ENCODE measurements around the gene LGR4. TPM values are rescaled to one million over a fixed set of nuclear protein-coding genes. Genes with fewer than 3 reads are reported as not detected.

LGR4 gene
- total RNA-seq, 1 experiment from 2014 or later, result 7.1 TPM

DNA sequence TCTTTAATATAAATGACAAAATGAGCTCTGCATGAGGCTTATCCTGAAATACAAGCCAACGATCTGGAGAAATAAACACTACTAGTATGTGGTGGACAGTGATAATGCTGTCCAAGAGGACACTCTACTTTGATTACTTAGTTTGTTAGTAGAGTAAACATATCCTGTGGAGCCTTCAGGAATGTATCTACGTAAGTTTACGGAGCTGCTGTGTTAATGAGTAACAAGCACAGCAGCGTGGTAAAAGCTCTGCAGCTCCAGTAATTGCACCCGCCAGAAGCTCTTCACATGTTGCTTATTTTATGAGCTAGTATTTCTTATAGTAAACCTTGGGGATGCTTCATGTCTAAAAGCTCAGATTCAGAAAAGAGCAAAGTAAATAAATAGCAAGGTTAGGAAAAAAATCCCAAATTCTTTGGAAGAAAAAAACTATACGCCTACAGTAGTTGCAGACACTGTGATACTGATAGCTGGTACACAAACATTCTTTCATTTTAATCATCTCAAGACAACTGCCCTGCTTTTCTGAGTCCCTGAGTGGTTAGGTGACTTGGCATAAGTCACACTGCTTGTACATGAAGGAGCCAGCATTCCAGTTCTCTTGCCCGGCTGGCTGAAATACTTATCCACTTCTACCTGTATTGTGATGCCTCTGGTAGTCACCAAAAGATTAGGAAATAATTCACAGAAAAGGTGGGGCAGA, 76.9 kb downstream of the LGR4 start:
- no TSS peak for BruUV-seq (replicated peaks)
- CTCF ChIA-PET, result no interaction called here
- peaks cover 38% of the 10 kb centered on the region in 2 experiments for H3K4me1 ChIP-seq (ENCODE audit: control insufficient read depth in 1 of 2, insufficient read depth in 2 of 2, low read length in 2 of 2)

DNA sequence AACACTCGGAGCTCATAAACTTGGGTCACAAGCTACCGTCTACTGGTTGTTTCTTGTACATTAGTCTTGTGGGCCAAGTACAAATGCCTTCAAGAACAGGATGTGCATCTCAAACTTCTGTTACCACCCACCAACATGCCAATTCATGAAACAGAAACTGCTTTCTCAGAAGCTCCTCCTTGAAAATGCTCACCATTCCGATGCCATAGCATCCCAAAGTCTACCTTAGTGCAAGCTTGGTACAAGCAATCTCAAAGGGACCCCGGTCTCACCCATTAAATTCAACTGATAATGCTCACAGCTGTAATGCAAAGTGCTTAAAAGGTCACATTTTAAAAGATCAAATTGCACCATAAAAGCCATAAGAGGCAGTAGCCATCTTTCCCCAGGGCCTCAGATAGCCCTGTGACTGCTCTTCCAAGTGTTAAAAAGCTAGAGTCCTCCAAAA, 77.8 kb downstream of the LGR4 start:
- Histone ChIP-seq H3K27ac (ENCODE audit: low read depth, low read length) (no peak overlapping the region), H3K9me3 (ENCODE audit: control insufficient read depth in 1 of 2, insufficient read depth in 1 of 2, low read depth in 1 of 2, low read length in 2 of 2) (no peaks in the 10 kb centered on the region), H3K4me3 (replicated peaks in 1 of 2; ENCODE audit: low read depth in 1 of 2, low read length in 2 of 2) (no peak overlapping the region), H3K4me2 (ENCODE audit: low read length) (0 out of 2 replicates have a peak overlapping the region, but pooled peaks have one; percentile 22), H4K20me1 (ENCODE audit: insufficient read depth) (no peaks in the 10 kb centered on the region), H3K27me3 (ENCODE audit: insufficient read depth, low read length) (no peaks in the 10 kb centered on the region), H3K4me1 (ENCODE audit: control insufficient read depth in 1 of 2, insufficient read depth in 2 of 2, low read length in 2 of 2) (peaks cover 39% of the 10 kb centered on the region in 2 experiments), H2AFZ (ENCODE audit: low read depth, low read length, poor library complexity, severe bottlenecking) (no peak overlapping the region), H3K79me2 (ENCODE audit: insufficient read depth, low read length) (no peaks in the 10 kb centered on the region), H3K9ac (ENCODE audit: low read length) (no peak overlapping the region), H3K36me3 (ENCODE audit: control insufficient read depth in 1 of 2, insufficient read depth in 2 of 2, low read length in 2 of 2) (no peaks in the 10 kb centered on the region), H3K9me2 (ENCODE audit: insufficient read depth) (no peaks in the 10 kb centered on the region)
- intact Hi-C loops (cut with micrococcal nuclease), result no loop called here
- ATAC-seq (no peak), DNase-seq (ENCODE audit: low read depth, low spot score) (no peak)
- ChIA-PET CTCF (no interaction called here), RAD21 (ENCODE audit: low non-redundant PET in 1 of 2, low total read pairs in 2 of 2, uncharacterized antibody in 2 of 2, unreplicated experiment in 2 of 2) (no interaction called here), POLR2A (no interaction called here)
- no TSS peak for BruUV-seq (replicated peaks)
- TF ChIP-seq SP1 (IDR thresholded peaks at IDR 0.05; ENCODE audit: low read depth), result no peak
- no peak for TF ChIP-seq POLR2A (IDR thresholded peaks at IDR 0.05; ENCODE audit: borderline replicate concordance, extremely low read depth, insufficient read depth, insufficient read length)
- no peak for TF ChIP-seq ZNF274 (IDR thresholded peaks at IDR 0.05; ENCODE audit: low read depth, low read length)
- no peak for TF ChIP-seq ELF1 (IDR thresholded peaks at IDR 0.05; ENCODE audit: borderline replicate concordance, low read depth)
- no peak for TF ChIP-seq YY1 (IDR thresholded peaks at IDR 0.05; ENCODE audit: extremely low read depth, insufficient replicate concordance, low read depth, low read length)
- TF ChIP-seq RAD21 (IDR thresholded peaks at IDR 0.05; ENCODE audit: low read depth), result no peak
- no peak for TF ChIP-seq CBX3 (IDR thresholded peaks at IDR 0.05; ENCODE audit: low read depth)
- TF ChIP-seq, protein P1, sequence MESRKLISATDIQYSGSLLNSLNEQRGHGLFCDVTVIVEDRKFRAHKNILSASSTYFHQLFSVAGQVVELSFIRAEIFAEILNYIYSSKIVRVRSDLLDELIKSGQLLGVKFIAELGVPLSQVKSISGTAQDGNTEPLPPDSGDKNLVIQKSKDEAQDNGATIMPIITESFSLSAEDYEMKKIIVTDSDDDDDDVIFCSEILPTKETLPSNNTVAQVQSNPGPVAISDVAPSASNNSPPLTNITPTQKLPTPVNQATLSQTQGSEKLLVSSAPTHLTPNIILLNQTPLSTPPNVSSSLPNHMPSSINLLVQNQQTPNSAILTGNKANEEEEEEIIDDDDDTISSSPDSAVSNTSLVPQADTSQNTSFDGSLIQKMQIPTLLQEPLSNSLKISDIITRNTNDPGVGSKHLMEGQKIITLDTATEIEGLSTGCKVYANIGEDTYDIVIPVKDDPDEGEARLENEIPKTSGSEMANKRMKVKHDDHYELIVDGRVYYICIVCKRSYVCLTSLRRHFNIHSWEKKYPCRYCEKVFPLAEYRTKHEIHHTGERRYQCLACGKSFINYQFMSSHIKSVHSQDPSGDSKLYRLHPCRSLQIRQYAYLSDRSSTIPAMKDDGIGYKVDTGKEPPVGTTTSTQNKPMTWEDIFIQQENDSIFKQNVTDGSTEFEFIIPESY (IDR thresholded peaks at IDR 0.05; ENCODE audit: extremely low read depth, insufficient replicate concordance, low read length), result no peak
- no peak for TF ChIP-seq JUND (IDR thresholded peaks at IDR 0.05)
- TF ChIP-seq ZFX (IDR thresholded peaks at IDR 0.05), result no peak
- TF ChIP-seq CEBPB (IDR thresholded peaks at IDR 0.05; ENCODE audit: low read depth), result no peak
- no peak for TF ChIP-seq SRF (IDR thresholded peaks at IDR 0.05; ENCODE audit: low read depth)
- TF ChIP-seq EZH2 (IDR thresholded peaks at IDR 0.05), result no peak
- TF ChIP-seq EGR1 (IDR thresholded peaks at IDR 0.05; ENCODE audit: low read depth), result no peak

More for the DNA sequence above, 76.9 kb downstream of the LGR4 start:
- ATAC-seq (no peak), DNase-seq (ENCODE audit: low read depth, low spot score) (no peak)
- H3K9ac ChIP-seq (ENCODE audit: low read length), result no peak overlapping the region
- H3K27ac ChIP-seq (ENCODE audit: low read depth, low read length), result peak overlapping the region; percentile 33; the same call in 1 of the 2 replicates
- POLR2A ChIA-PET, result no interaction called here
- RAD21 ChIA-PET (ENCODE audit: low non-redundant PET in 1 of 2, low total read pairs in 2 of 2, uncharacterized antibody in 2 of 2, unreplicated experiment in 2 of 2), result interaction anchor here in 1 of 2 experiments (0.7 kb wide), 1 partner anchor 91 kb away, joined by 3 read pairs; no protein-coding TSS in a partner anchor
- no peaks in the 10 kb centered on the region for H3K79me2 ChIP-seq (ENCODE audit: insufficient read depth, low read length)
- no peaks in the 10 kb centered on the region for H3K9me2 ChIP-seq (ENCODE audit: insufficient read depth)
- intact Hi-C loops (cut with micrococcal nuclease), result no loop called here
- H4K20me1 ChIP-seq (ENCODE audit: insufficient read depth), result no peaks in the 10 kb centered on the region
- H3K27me3 ChIP-seq (ENCODE audit: insufficient read depth, low read length), result no peaks in the 10 kb centered on the region
- no peaks in the 10 kb centered on the region for H3K36me3 ChIP-seq (ENCODE audit: control insufficient read depth in 1 of 2, insufficient read depth in 2 of 2, low read length in 2 of 2)
- peak overlapping the region; percentile 22 for H3K4me2 ChIP-seq (ENCODE audit: low read length)
- TF ChIP-seq RAD21 (IDR thresholded peaks at IDR 0.05; ENCODE audit: low read depth), result no peak
- TF ChIP-seq JUND (IDR thresholded peaks at IDR 0.05), result no peak
- no peak for TF ChIP-seq SRF (IDR thresholded peaks at IDR 0.05; ENCODE audit: low read depth)
- no peak for TF ChIP-seq TCF7L2 (IDR thresholded peaks at IDR 0.05; ENCODE audit: borderline replicate concordance, extremely low read depth, insufficient read depth, insufficient read length)
- TF ChIP-seq, protein P2, sequence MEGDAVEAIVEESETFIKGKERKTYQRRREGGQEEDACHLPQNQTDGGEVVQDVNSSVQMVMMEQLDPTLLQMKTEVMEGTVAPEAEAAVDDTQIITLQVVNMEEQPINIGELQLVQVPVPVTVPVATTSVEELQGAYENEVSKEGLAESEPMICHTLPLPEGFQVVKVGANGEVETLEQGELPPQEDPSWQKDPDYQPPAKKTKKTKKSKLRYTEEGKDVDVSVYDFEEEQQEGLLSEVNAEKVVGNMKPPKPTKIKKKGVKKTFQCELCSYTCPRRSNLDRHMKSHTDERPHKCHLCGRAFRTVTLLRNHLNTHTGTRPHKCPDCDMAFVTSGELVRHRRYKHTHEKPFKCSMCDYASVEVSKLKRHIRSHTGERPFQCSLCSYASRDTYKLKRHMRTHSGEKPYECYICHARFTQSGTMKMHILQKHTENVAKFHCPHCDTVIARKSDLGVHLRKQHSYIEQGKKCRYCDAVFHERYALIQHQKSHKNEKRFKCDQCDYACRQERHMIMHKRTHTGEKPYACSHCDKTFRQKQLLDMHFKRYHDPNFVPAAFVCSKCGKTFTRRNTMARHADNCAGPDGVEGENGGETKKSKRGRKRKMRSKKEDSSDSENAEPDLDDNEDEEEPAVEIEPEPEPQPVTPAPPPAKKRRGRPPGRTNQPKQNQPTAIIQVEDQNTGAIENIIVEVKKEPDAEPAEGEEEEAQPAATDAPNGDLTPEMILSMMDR (IDR thresholded peaks at IDR 0.05 in 2 of 3, conservative IDR thresholded peaks at IDR 0.05 in 1 of 3; ENCODE audit: borderline replicate concordance in 1 of 3, insufficient read depth in 1 of 3, low read depth in 2 of 3, low read length in 2 of 3), result no peak
- no peaks in the 10 kb centered on the region for H3K9me3 ChIP-seq (ENCODE audit: control insufficient read depth in 1 of 2, insufficient read depth in 1 of 2, low read depth in 1 of 2, low read length in 2 of 2)
- no peak overlapping the region for H2AFZ ChIP-seq (ENCODE audit: low read depth, low read length, poor library complexity, severe bottlenecking)
- H3K4me3 ChIP-seq (replicated peaks in 1 of 2; ENCODE audit: low read depth in 1 of 2, low read length in 2 of 2), result no peak overlapping the region
